Measurements from ENCODE around the gene TMA7B. TPM values are rescaled to one million over a fixed set of nuclear protein-coding genes. Genes with fewer than 3 reads are reported as not detected.

The TMA7B gene
- total RNA-seq, 3 donors from 2014 or later: 0.16 TPM; not detected in 2

- Histone ChIP-seq H3K4me3 (no peak overlapping the region), H3K4me1 (peaks cover 0 to 8% of the 10 kb centered on the region in 2 donors), H3K36me3 (no peaks in the 10 kb centered on the region), H3K9me3 (no peaks in the 10 kb centered on the region), H3K27me3 (no peaks in the 10 kb centered on the region), H3K27ac (peak overlapping the region; percentile 46 to 69)
- no peak for DNase-seq (ENCODE audit: low spot score in 2 of 2)
- no peak for TF ChIP-seq POLR2A (IDR thresholded peaks at IDR 0.05)
- no peak for TF ChIP-seq CTCF (IDR thresholded peaks at IDR 0.05)
- no peak for TF ChIP-seq POLR2AphosphoS5 (IDR thresholded peaks at IDR 0.05)
- intact Hi-C loops (cut with DNase I; ENCODE audit: low total_unique reads): no loop called here
Observed at GRCh38 chr22:40008726-40009291, 48.6 kb downstream of the TMA7B start.

- no peaks in the 10 kb centered on the region for H3K9me3 ChIP-seq
- H3K27me3 ChIP-seq: no peaks in the 10 kb centered on the region
- intact Hi-C loops (cut with DNase I; ENCODE audit: low total_unique reads): no loop called here
- H3K4me3 ChIP-seq: no peak overlapping the region
- no peak for DNase-seq (ENCODE audit: low spot score in 2 of 2)
- no peaks in the 10 kb centered on the region for H3K36me3 ChIP-seq
- TF ChIP-seq POLR2A (IDR thresholded peaks at IDR 0.05) (no peak), CTCF (IDR thresholded peaks at IDR 0.05) (no peak), POLR2AphosphoS5 (IDR thresholded peaks at IDR 0.05) (no peak)
- H3K27ac ChIP-seq: peak overlapping the region; percentile 46 to 69
- H3K4me1 ChIP-seq: peaks cover 0 to 8% of the 10 kb centered on the region in 2 donors
Observed at GRCh38 chr22:40009292-40009774, 49.1 kb downstream of the TMA7B start.

- no peaks in the 10 kb centered on the region for H3K9me3 ChIP-seq
- intact Hi-C loops (cut with DNase I; ENCODE audit: low total_unique reads): no loop called here
- TF ChIP-seq POLR2AphosphoS5 (IDR thresholded peaks at IDR 0.05): no peak
- no peak for TF ChIP-seq POLR2A (IDR thresholded peaks at IDR 0.05)
- TF ChIP-seq CTCF (IDR thresholded peaks at IDR 0.05): no peak
- H3K4me1 ChIP-seq: peaks cover 0 to 13% of the 10 kb centered on the region in 2 donors
- H3K27ac ChIP-seq: peak overlapping the region; percentile 46 to 69
- no peaks in the 10 kb centered on the region for H3K36me3 ChIP-seq
- peak overlapping the region in 1 of 3 donors; percentile 10 for H3K4me3 ChIP-seq
- H3K27me3 ChIP-seq: no peaks in the 10 kb centered on the region
- no peak for DNase-seq (ENCODE audit: low spot score in 2 of 2)
Observed at GRCh38 chr22:40009951-40010671, 49.9 kb downstream of the TMA7B start.

- H3K9me3 ChIP-seq: no peaks in the 10 kb centered on the region
- peak overlapping the region in 1 of 2 donors; percentile 46 for H3K27ac ChIP-seq
- no peak for TF ChIP-seq POLR2AphosphoS5 (IDR thresholded peaks at IDR 0.05)
- TF ChIP-seq CTCF (IDR thresholded peaks at IDR 0.05): no peak
- no peak for TF ChIP-seq POLR2A (IDR thresholded peaks at IDR 0.05)
- peaks cover 0 to 13% of the 10 kb centered on the region in 2 donors for H3K4me1 ChIP-seq
- intact Hi-C loops (cut with DNase I; ENCODE audit: low total_unique reads): no loop called here
- DNase-seq (ENCODE audit: low spot score in 2 of 2): no peak
- no peaks in the 10 kb centered on the region for H3K36me3 ChIP-seq
- no peak overlapping the region for H3K4me3 ChIP-seq
- no peaks in the 10 kb centered on the region for H3K27me3 ChIP-seq
Observed at GRCh38 chr22:40010746-40011145, 50.5 kb downstream of the TMA7B start.

Other genes starting within 250 kb of the TMA7B start
- not detected for gene ENTHD1, start 66.6 kb upstream of the TMA7B start, total RNA-seq
- 1 to 10 TPM in 2 of 3 donors, under 1 TPM in 1; 0.66 to 8.0 (median 3.5) TPM for gene GRAP2, start 59.3 kb upstream of the TMA7B start, total RNA-seq
- gene FAM83F, start 34.6 kb downstream of the TMA7B start, total RNA-seq: 10 to 100 TPM in 1 of 3 donors, 1 to 10 TPM in 2; 4.5 to 15.5 (median 7.5) TPM
- 10 to 100 TPM; 32.8 to 53.1 (median 39.7) TPM for gene TNRC6B, start 217.5 kb downstream of the TMA7B start, total RNA-seq